HEK293T (cell line): Measurements from ENCODE around the gene CARS2.

Experiments used
- BHLHE40 ChIP-seq: fragments of 450-650 bp; IDR thresholded peaks from 2 replicates; pipeline ENCODE4 v1.6.1; 2016; ENCODE audit warnings: mild to moderate bottlenecking, moderate library complexity, borderline replicate concordance
- CTBP1 ChIP-seq: fragments of 450-650 bp; IDR thresholded peaks from 2 replicates; pipeline ENCODE4 v1.6.1; 2016; ENCODE audit warnings: borderline replicate concordance
- ELF4 ChIP-seq: fragments of 450-650 bp; IDR thresholded peaks from 2 replicates; pipeline ENCODE4 v1.6.1; 2017; ENCODE audit warnings: antibody characterized with exemption
- FOXA1 ChIP-seq: fragments of 450-650 bp; IDR thresholded peaks from 2 replicates; pipeline ENCODE4 v1.6.1; 2016; ENCODE audit warnings: mild to moderate bottlenecking
- FOXK2 ChIP-seq: fragments of 450-650 bp; IDR thresholded peaks from 2 replicates; pipeline ENCODE4 v1.6.1; 2016; ENCODE audit warnings: mild to moderate bottlenecking
- FOXM1 ChIP-seq: fragments of 450-650 bp; IDR thresholded peaks from 2 replicates; pipeline ENCODE4 v1.6.1; 2017; ENCODE audit warnings: mild to moderate bottlenecking, borderline replicate concordance
- HDGF ChIP-seq: fragments of 450-650 bp; IDR thresholded peaks from 2 replicates; pipeline ENCODE4 v1.6.1; 2017; ENCODE audit warnings: antibody characterized with exemption, borderline replicate concordance
- LEF1 ChIP-seq: fragments of 450-650 bp; IDR thresholded peaks from 2 replicates; pipeline ENCODE4 v1.6.1; 2017; ENCODE audit warnings: mild to moderate bottlenecking, borderline replicate concordance
- NFRKB ChIP-seq: fragments of 450-650 bp; IDR thresholded peaks from 2 replicates; pipeline ENCODE4 v1.6.1; 2016; ENCODE audit warnings: mild to moderate bottlenecking, moderate library complexity
- PKNOX1 ChIP-seq: fragments of 450-650 bp; IDR thresholded peaks from 2 replicates; pipeline ENCODE4 v1.6.1; 2016
- SP1 ChIP-seq: fragments of 450-650 bp; IDR thresholded peaks from 2 replicates; pipeline ENCODE4 v1.6.1; 2017
- SUZ12 ChIP-seq: fragments of 450-650 bp; IDR thresholded peaks from 2 replicates; pipeline ENCODE4 v1.6.1; 2016; ENCODE audit warnings: mild to moderate bottlenecking
- TARDBP ChIP-seq: fragments of 450-650 bp; IDR thresholded peaks from 2 replicates; pipeline ENCODE4 v1.6.1; 2016
- ZNF384 ChIP-seq: fragments of 450-650 bp; IDR thresholded peaks from 2 replicates; pipeline ENCODE4 v1.6.1; 2016

DNA sequence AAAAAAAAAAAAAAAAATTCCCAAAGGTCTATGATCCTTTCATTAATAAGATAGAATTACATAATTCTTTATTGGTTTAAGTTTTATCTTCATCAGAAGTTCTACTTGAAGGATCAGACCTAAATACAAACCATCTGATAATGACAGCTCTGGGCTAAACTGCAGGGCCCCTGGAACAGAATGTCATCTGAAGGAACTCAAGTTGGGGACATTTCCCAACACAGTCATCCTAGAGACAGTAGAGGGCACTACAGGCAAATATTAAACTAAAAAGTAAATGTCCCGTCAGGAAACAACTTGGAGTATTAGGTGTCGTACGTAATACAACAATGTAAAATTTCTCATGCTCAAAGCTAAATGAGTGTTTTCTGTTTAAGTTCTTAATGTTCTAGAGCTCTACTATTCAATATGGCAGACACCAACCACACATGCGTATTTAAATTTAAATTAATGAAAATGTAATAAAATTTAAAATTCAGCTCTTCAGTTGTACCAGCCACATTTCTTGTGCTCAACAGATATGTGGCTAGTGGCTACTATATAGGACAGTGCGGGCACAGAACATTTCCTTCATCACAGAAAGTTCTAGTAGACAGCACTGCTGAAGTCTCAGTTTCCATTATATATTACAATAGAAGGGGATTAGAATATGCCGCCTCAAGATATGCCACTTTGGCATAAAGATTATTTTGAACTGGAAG lies 112.3 kb downstream of the CARS2 start:
- TF ChIP-seq SP1: no peak
- TF ChIP-seq SUZ12: no peak
- TF ChIP-seq ZNF384: no peak
- TF ChIP-seq FOXA1: no peak
- TF ChIP-seq PKNOX1: no peak
- no peak for TF ChIP-seq LEF1
- no peak for TF ChIP-seq HDGF
- TF ChIP-seq FOXM1: no peak
- no peak for TF ChIP-seq CTBP1
- TF ChIP-seq ELF4: no peak
- no peak for TF ChIP-seq NFRKB
- no peak for TF ChIP-seq BHLHE40
- TF ChIP-seq TARDBP: no peak
- TF ChIP-seq FOXK2: no peak
